Progenitor cell of endocrine pancreas (in vitro differentiated cells): ENCODE measurements around the gene FAM171A2. TPM values are rescaled to one million over a fixed set of nuclear protein-coding genes. Genes with fewer than 3 reads are reported as not detected.
A peak's percentile ranks its signal among the peaks of the same experiment; 100 is the strongest.

Source experiments
- DNase-seq: peaks from one replicate; pipeline ENCODE4 v3.0.0; 2021; ENCODE audit warnings: low spot score; ENCODE audit not compliant: unreplicated experiment
- H3K27ac Mint-ChIP-seq: 2 replicates; pipeline ENCODE4 v1.8.0; 2021; ENCODE audit warnings: mild to moderate bottlenecking, moderate library complexity, mixed read lengths
- H3K27me3 Mint-ChIP-seq: 2 replicates; pipeline ENCODE4 v1.8.0; 2021; ENCODE audit warnings: mixed read lengths
- H3K36me3 Mint-ChIP-seq: 2 replicates; pipeline ENCODE4 v1.8.0; 2022; ENCODE audit warnings: mixed read lengths; ENCODE audit not compliant: insufficient read depth
- H3K4me1 Mint-ChIP-seq: 2 replicates; pipeline ENCODE4 v1.8.0; 2021; ENCODE audit warnings: low read depth, mixed read lengths
- H3K4me3 Mint-ChIP-seq: 2 replicates; pipeline ENCODE4 v1.8.0; 2021; ENCODE audit warnings: low read depth, mild to moderate bottlenecking, moderate library complexity, mixed read lengths
- H3K9me3 Mint-ChIP-seq: 2 replicates; pipeline ENCODE4 v1.8.0; 2021; ENCODE audit warnings: low read depth, mixed read lengths
- CTCF ChIP-seq: fragments of 200-600 bp; sonication (generic); IDR thresholded peaks from one replicate; pipeline ENCODE4 v1.5.0; 2021; ENCODE audit warnings: antibody characterized with exemption, mild to moderate bottlenecking; ENCODE audit not compliant: unreplicated experiment
- long read RNA-seq: library from polyadenylated mRNA; unstranded; transcript quantifications from one replicate; pipeline ENCODE4 v2.0.0, GENCODE V29; 2020
- total RNA-seq: library from RNA; stranded (reverse); gene quantifications from 2 replicates; pipeline ENCODE4 v1.2.1, GENCODE V29; 2021

Gene FAM171A2
- total RNA-seq = 39.9 and 42.5 TPM in 2 replicates
- long read RNA-seq = 0 reads

DNA sequence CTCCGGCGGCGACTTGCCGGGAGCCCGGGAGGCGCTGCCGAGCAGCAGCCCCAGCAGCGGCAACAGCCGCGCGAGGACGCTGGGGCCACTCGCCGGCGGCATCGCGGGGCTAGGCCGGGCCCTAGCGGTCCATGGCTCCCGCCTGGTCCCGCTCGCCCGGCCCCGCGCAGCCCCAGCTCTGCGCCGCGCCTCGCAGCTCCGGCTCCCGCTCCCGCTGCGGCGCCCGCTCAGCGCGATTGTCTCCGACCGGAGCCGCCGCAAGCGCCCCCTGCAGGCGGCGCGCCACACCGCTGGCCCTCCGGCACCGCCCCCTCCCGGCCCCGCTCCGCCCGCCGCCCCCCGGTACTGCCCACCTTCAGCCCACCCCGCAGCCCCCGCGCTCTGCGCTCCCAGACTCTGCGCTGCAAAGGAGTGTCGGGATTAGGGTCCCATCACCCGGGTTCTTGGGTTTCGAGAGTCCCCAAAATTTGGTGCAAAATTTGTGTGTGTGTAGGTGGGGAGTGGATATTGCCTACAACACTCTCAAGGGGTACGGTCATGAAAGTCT, at the start of gene FAM171A2:
Gene FAM171A2 (minus strand): TSS at position 241 of the 547 bp plus-strand sequence. CDS start 139 bp downstream, at position 102.
- H3K4me3 Mint-ChIP-seq = peak within 1 kb of the TSS; percentile 81
- DNase-seq = peak; percentile 73
- peaks cover 29% of the 10 kb centered on the region for H3K27me3 Mint-ChIP-seq
- TF ChIP-seq CTCF = peak; percentile 94
- H3K9me3 Mint-ChIP-seq = no peaks in the 10 kb centered on the region
- H3K36me3 Mint-ChIP-seq = no peaks in the 10 kb centered on the region
- H3K27ac Mint-ChIP-seq = peak within 1 kb of the TSS; percentile 83
- peaks cover 15% of the 10 kb centered on the region for H3K4me1 Mint-ChIP-seq

- peak; percentile 30 for TF ChIP-seq CTCF
- Mint-ChIP-seq H3K27me3 (no peaks in the 10 kb centered on the region), H3K9me3 (no peaks in the 10 kb centered on the region), H3K36me3 (peaks cover 17% of the 10 kb centered on the region), H3K4me3 (no peak overlapping the region), H3K27ac (no peak overlapping the region), H3K4me1 (no peaks in the 10 kb centered on the region)
- DNase-seq = no peak
Measured at GRCh38 chr17:44409309-44410028, 45.8 kb upstream of the FAM171A2 start.

GRCh38 chr17:44408786-44409185, 45.1 kb upstream of the FAM171A2 start:
- DNase-seq = no peak
- no peak for TF ChIP-seq CTCF
- no peaks in the 10 kb centered on the region for H3K4me1 Mint-ChIP-seq
- H3K36me3 Mint-ChIP-seq = peaks cover 14% of the 10 kb centered on the region
- H3K4me3 Mint-ChIP-seq = no peak overlapping the region
- no peak overlapping the region for H3K27ac Mint-ChIP-seq
- no peaks in the 10 kb centered on the region for H3K27me3 Mint-ChIP-seq
- no peaks in the 10 kb centered on the region for H3K9me3 Mint-ChIP-seq

GRCh38 chr17:44402564-44403172, 39.0 kb upstream of the FAM171A2 start:
- no peak for TF ChIP-seq CTCF
- no peak overlapping the region for H3K27ac Mint-ChIP-seq
- H3K4me1 Mint-ChIP-seq = no peaks in the 10 kb centered on the region
- no peak overlapping the region for H3K4me3 Mint-ChIP-seq
- H3K27me3 Mint-ChIP-seq = no peaks in the 10 kb centered on the region
- H3K36me3 Mint-ChIP-seq = peaks cover 14% of the 10 kb centered on the region
- no peaks in the 10 kb centered on the region for H3K9me3 Mint-ChIP-seq
- DNase-seq = no peak

- H3K27ac Mint-ChIP-seq = no peak overlapping the region
- H3K9me3 Mint-ChIP-seq = no peaks in the 10 kb centered on the region
- H3K36me3 Mint-ChIP-seq = peaks cover 10% of the 10 kb centered on the region
- peak; percentile 54 for TF ChIP-seq CTCF
- no peak overlapping the region for H3K4me3 Mint-ChIP-seq
- H3K27me3 Mint-ChIP-seq = no peaks in the 10 kb centered on the region
- no peak for DNase-seq
- no peaks in the 10 kb centered on the region for H3K4me1 Mint-ChIP-seq
Measured at GRCh38 chr17:44400226-44400847, 36.7 kb upstream of the FAM171A2 start.
